Measurements from ENCODE around the gene NPAS3. TPM values are rescaled to one million over a fixed set of nuclear protein-coding genes. Genes with fewer than 3 reads are reported as not detected.

The NPAS3 gene
- total and polyA plus RNA-seq, 2 of the 13 experiments (the other 11 are each of a cell fraction or from before 2014, with no cell fraction given): not detected

DNA sequence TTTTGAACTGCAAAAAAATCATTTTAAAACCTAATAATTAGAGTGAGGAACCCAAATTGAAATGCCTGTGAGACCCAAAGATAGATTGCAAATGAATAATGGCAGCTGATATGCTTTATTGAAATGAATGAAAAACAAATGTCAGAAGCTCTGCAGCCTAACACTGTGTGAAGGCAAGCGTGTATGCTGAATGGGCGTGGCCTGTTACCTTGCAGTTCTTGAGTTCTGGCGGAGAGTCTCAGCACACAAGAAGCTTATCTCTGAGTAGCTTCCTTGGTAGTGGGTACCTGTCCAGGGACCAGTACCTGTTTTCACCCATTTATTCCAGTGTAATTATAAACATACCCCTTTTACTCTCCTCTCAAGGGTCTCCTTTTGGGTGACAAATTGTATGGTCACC, 341.2 kb downstream of the NPAS3 start:
- ATAC-seq (no peak), FAIRE-seq (no peak)
- WGBS (ENCODE audit: low lambda C conversion rate): 19% methylated on average over 3 of the region's 3 CpGs

More for the DNA sequence above, 341.2 kb downstream of the NPAS3 start:
- TF ChIP-seq, protein P1, sequence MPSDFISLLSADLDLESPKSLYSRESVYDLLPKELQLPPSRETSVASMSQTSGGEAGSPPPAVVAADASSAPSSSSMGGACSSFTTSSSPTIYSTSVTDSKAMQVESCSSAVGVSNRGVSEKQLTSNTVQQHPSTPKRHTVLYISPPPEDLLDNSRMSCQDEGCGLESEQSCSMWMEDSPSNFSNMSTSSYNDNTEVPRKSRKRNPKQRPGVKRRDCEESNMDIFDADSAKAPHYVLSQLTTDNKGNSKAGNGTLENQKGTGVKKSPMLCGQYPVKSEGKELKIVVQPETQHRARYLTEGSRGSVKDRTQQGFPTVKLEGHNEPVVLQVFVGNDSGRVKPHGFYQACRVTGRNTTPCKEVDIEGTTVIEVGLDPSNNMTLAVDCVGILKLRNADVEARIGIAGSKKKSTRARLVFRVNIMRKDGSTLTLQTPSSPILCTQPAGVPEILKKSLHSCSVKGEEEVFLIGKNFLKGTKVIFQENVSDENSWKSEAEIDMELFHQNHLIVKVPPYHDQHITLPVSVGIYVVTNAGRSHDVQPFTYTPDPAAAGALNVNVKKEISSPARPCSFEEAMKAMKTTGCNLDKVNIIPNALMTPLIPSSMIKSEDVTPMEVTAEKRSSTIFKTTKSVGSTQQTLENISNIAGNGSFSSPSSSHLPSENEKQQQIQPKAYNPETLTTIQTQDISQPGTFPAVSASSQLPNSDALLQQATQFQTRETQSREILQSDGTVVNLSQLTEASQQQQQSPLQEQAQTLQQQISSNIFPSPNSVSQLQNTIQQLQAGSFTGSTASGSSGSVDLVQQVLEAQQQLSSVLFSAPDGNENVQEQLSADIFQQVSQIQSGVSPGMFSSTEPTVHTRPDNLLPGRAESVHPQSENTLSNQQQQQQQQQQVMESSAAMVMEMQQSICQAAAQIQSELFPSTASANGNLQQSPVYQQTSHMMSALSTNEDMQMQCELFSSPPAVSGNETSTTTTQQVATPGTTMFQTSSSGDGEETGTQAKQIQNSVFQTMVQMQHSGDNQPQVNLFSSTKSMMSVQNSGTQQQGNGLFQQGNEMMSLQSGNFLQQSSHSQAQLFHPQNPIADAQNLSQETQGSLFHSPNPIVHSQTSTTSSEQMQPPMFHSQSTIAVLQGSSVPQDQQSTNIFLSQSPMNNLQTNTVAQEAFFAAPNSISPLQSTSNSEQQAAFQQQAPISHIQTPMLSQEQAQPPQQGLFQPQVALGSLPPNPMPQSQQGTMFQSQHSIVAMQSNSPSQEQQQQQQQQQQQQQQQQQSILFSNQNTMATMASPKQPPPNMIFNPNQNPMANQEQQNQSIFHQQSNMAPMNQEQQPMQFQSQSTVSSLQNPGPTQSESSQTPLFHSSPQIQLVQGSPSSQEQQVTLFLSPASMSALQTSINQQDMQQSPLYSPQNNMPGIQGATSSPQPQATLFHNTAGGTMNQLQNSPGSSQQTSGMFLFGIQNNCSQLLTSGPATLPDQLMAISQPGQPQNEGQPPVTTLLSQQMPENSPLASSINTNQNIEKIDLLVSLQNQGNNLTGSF (CRISPR knock-in tag; IDR thresholded peaks at IDR 0.05): no peak
- TF ChIP-seq CAMTA2 (CRISPR knock-in tag; IDR thresholded peaks at IDR 0.05; ENCODE audit: borderline replicate concordance) (no peak), CBX2 (IDR thresholded peaks at IDR 0.05; ENCODE audit: low read depth, low read length) (no peak), CBX2 (CRISPR knock-in tag; IDR thresholded peaks at IDR 0.05; ENCODE audit: low read depth) (no peak), ESRRA (CRISPR knock-in tag; IDR thresholded peaks at IDR 0.05; ENCODE audit: low read depth) (no peak), POLR2G (IDR thresholded peaks at IDR 0.05; ENCODE audit: low read depth, low read length) (no peak), ZBTB42 (CRISPR knock-in tag; IDR thresholded peaks at IDR 0.05) (no peak), GABPB1 (CRISPR knock-in tag; IDR thresholded peaks at IDR 0.05) (no peak), ZNF350 (CRISPR knock-in tag; IDR thresholded peaks at IDR 0.05; ENCODE audit: borderline replicate concordance, low read depth) (no peak)
- Histone ChIP-seq H3K9me3 (ENCODE audit: low read length) (peaks cover 14% of the 10 kb centered on the region; the same call in 1 of the 2 replicates), H3K4me2 (ENCODE audit: low read depth, low read length) (no peak overlapping the region), H3K36me3 (replicated peaks in 1 of 2; ENCODE audit: control insufficient read depth in 1 of 2, insufficient read depth in 2 of 2, low read length in 2 of 2) (no peaks in the 10 kb centered on the region), H3K9ac (ENCODE audit: insufficient read depth, low read depth, low read length) (no peak overlapping the region), H4K20me1 (ENCODE audit: insufficient read depth, low read length) (no peaks in the 10 kb centered on the region), H3K4me1 (ENCODE audit: insufficient read depth, low read length) (no peaks in the 10 kb centered on the region), H3K4me3 (replicated peaks in 1 of 3; ENCODE audit: insufficient read depth in 1 of 3, low read depth in 2 of 3, low read length in 3 of 3) (no peak overlapping the region), H2AFZ (ENCODE audit: low read length) (no peak overlapping the region), H3K27ac (ENCODE audit: extremely low read length, insufficient read depth, low read length) (no peak overlapping the region), H3K79me2 (ENCODE audit: insufficient read depth, low read length) (no peaks in the 10 kb centered on the region), H3K27me3 (ENCODE audit: control insufficient read depth in 1 of 2, insufficient read depth in 2 of 2, low read length in 2 of 2) (no peaks in the 10 kb centered on the region)
- BruUV-seq (replicated peaks): no TSS peak
- ChIA-PET POLR2A (no interaction called here), CTCF (ENCODE audit: low intra/inter-chr PET ratio, low total read pairs) (no interaction called here)
- in situ Hi-C loops (cut with HindIII; ENCODE audit: extremely low pct_ligation_motif_present, low pct_unique_long_range_greater_than_20kb) (no loop called here), intact Hi-C loops (cut with micrococcal nuclease; ENCODE audit: unreplicated experiment) (no loop called here)
- no peak for DNase-seq (ENCODE audit: low spot score)

All from HepG2 (cell line).